Measurements from ENCODE around the gene MSMB.

DNA sequence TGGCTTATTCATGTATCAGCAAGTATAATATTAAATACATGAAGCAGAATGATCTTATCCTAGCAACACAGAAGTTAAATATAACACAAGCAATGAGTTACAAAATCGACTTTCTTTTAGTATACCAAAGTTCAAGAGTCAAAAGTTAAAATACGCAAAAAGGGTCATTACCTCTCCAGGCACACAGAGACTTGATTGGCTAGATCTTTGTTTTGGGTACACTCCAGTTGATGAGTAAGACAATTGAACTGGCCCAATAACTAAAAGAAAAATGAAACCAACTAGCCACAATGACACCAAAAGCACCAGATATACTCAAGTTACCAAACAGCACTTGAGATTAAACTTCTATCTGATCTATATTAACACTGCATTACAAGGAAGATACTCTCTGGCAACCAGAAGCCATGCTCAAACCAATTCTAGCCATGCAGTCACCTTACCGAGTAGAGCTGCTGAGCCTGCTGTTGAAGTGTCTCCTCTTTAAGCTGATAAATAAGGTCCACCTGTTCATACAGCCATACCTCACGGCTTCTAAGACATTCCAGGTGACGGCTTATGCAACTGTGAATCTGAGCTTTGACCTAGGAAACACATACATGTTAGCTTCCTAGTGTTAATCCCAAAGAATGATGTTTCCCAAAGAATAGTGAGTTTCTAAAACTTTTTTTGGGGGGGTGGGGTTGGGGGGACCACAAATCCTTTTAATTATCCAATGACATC lies 31.2 kb downstream of the MSMB start:
- TF ChIP-seq CTCF (tag by site-specific recombination; IDR thresholded peaks at IDR 0.05), result no peak
- no peak for TF ChIP-seq ZNF555 (tag by site-specific recombination; conservative IDR thresholded peaks at IDR 0.05)
- no peak for TF ChIP-seq REST (tag by site-specific recombination; IDR thresholded peaks at IDR 0.05)
- TF ChIP-seq, protein P1, sequence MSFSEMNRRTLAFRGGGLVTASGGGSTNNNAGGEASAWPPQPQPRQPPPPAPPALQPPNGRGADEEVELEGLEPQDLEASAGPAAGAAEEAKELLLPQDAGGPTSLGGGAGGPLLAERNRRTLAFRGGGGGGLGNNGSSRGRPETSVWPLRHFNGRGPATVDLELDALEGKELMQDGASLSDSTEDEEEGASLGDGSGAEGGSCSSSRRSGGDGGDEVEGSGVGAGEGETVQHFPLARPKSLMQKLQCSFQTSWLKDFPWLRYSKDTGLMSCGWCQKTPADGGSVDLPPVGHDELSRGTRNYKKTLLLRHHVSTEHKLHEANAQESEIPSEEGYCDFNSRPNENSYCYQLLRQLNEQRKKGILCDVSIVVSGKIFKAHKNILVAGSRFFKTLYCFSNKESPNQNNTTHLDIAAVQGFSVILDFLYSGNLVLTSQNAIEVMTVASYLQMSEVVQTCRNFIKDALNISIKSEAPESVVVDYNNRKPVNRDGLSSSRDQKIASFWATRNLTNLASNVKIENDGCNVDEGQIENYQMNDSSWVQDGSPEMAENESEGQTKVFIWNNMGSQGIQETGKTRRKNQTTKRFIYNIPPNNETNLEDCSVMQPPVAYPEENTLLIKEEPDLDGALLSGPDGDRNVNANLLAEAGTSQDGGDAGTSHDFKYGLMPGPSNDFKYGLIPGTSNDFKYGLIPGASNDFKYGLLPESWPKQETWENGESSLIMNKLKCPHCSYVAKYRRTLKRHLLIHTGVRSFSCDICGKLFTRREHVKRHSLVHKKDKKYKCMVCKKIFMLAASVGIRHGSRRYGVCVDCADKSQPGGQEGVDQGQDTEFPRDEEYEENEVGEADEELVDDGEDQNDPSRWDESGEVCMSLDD (tag by site-specific recombination; IDR thresholded peaks at IDR 0.05), result no peak
- no peak for TF ChIP-seq ZNF514 (tag by site-specific recombination; IDR thresholded peaks at IDR 0.05)
